Right hindlimb (tissue), 1 donor: ENCODE measurements around the gene THAP7.
"Not testable (repeated sequence)": the region's sequence is repeated elsewhere in the genome, so short reads cannot be mapped to it uniquely, and the experiment has no call there.

Experiments used
- DNase-seq: peaks from one replicate; pipeline ENCODE4 v3.0.0-alpha.2; 2018

THAP7 gene

DNA sequence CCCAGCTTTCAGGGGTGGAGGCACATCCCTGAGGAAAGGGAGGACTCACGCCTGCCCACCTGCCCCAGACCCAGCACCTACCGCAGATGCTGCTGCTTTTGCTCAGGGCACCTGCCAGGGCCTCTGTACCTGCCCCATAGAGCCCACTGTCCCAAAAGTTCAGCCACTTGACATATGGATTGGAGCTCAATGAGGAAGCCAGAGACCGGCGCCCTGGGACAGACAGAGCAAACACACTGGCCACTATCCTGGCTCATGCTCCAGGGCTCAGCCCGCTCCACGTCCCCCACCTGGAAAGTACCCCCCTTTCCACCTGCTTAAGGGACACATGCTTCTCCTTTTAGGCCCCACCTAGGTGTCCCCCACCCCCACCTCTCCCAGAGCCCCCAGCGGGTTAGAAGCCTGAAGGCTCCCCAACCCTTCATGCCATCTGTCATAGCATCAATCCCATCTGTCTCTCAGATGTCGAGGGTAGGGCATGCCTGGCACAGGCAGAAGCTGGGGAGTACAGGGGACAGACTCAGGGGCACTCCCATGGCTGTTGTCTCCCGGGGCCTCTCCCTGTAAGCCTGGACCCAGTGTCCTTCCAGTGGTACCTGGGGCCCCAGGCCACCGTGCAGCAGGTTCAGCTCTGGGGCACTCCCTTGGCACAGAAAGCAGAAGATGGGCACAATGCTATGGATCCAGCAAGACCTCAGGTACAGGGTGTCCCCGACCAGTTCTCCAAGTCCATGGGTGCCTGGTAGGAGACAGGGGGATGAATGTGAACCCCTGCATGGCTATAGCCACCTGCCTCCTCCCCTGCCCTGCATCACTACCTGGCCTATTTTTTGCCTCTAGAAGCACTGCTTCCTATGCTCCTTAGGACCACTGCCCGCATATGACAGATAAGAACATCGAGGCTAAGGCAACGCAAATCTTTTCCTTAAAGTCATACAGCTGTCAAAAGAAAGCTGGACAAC, 10.8 kb upstream of the THAP7 start:
- DNase-seq = no peak

DNA sequence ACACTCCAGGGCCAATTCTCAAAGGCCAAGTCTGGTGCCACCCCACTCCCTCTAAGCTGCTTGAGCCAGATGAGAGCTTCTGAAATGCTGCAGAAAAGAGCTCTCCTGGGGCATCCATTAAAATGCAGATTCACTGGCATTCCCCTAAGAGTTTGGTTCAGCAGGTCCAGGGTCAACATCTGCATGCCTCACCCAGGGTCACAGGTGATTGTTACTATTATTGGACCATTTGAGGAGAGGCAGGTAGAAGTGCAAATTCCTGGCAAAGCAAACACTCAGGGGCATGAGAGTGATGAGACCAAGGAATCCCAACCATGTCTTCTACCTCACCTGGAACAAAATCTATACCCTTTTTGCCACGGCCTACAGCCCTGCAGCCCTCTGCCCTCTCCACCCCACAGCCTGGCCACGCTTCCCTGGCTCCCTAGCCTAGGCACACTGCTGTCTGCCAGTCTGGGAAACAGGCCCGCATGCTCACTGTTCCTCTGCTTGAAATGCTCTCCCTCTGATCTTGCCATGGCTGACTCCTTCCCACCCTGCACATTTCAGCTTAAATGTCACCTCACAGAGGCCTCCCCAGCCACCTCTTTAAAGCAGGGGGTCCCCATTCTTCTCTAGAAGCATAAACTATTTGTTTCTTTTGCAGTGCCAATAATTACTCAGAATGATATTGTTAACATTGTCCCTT, 8.7 kb upstream of the THAP7 start:
- DNase-seq = no peak

DNA sequence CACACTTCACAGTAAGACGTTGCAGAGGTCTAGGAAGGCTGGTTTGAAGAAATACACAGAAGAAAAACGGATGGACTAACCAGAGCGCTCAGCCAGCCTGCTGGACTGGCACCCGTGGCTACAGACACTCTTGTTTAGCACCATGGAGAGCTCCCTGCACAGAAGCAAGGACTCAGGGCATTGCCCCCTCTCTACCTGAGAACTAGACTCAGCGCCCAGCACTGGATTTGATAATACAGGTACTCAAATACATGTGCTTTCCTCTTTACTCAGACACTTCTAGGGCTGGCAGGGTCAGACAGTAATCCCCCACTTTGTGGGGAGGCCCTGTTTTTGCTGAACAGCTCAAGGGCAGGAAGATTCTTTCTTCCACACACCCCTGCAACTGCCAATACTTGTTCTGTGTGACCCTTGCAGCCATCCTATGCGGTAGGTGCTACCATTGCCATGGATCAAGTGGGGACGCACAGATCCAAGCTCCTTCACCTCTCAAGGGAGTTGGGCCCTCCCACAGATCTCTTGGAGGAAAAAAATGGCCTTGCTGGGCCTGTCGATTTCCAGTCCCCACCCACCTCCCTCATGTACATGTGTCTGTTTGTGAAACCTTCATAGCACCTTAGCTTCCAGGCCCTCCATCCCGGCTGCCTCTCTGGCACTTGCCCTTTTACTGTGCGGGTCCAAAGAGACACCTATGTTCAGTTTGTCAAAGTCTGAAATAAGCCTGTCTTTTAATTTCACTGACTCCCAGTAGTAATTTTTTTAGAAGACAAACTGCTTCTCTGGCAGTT, 7.9 kb upstream of the THAP7 start:
- no peak for DNase-seq

DNA sequence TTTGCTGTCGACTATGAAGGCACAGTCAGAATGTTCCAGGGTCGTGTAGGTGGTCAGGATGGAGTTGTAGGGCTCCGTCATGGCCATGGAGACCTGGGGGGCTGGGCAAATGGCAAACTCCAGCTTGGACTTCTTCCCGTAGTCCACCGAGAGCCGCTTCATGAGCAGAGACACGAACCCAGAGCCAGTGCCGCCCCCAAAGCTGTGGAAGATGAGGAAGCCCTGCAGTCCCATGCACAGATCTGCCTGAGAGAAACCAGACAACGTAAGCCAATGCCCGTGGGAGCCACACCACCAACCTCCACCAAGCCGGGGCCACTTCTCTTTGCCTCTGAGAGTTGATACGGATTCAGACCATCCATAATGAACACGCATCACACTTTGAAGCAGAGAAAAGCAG, 7.3 kb upstream of the THAP7 start:
- DNase-seq = not testable (repeated sequence)

DNA sequence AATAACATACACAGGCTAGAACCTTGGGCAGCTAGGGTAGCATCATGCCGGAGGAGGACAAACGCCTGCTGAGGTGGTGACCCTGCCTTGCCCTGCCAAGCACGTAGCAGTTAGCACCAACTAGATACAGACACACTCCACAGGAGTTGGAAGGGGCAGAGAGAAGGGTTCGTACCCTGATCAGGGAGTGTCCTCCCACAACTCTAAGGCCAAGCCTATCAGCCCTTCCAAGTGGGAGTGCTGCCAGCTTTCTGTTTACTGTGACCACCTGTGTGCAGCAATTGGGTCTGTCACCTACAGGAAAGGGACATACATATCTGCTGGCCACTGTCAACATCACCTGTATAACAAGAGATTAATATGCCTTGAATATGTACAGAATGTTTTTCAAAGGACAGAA, 1.9 kb upstream of the THAP7 start:
- DNase-seq = no peak

DNA sequence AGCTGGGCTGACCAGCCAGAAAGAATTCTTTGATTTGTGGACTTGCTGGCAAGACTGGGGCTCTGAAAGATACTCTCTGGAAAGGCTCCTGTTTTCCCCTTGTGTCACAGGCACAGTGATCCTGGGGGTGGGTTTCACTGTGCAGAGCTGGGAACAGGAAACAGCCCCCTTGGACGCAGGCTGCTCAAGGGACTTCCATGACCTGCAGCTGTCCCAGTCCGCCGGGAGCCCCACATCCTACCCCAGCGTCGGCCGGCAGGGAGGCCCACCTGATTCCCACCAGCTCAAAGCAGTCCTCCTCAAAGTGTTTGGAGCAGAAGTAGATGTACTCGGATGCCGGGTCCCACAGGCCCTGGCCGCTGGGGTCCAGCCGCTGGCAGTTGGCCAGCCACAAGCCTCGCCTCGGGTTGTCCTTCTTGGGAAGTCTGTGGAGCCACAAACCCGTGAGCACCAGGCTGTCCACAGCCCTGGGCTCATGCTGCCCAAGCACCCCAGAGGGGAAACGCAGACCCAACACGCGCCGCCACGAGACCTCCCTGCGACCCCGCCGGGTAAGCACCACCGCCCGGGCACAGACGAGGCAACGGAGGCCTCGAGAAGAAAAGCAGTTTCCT, 824 bp downstream of the THAP7 start:
- DNase-seq = no peak

DNA sequence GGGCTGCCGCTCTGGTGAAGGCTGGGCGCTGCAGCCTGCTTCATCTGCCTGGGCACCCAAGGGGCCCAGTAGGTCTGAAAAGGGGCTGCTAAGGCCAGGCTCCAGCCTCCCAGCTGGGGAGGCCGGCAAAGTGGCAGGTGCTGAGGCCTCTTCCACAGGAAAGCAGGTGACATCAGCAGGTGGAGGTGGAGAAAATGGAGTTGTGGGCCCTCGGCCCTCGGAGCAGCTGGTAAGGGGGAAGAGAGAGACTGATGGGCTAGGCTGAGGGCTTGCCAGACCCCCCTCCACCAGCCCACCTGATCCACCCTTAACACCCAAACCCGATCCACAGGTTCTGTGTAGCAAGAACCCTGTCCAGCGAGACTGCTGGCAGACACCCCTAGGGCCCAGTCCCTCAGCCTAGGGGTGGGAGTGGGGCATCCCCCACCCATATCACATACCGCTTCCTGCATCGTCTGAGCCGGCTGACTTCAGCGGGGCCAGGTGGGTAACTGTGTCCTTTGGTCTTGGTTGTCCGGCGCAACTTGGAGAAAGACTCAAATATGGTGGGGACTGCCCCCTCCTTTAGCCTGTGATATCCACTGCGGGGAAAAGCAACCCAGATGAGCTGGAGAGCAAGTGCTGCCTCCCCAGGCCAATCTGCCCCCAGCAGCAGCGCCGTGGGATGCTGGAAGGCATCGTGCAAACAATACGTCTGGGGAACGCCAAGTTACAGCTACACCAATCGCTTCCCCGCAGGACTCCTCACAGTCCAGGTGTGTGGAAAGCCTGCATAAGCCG, 1.5 kb downstream of the THAP7 start:
- DNase-seq = no peak

DNA sequence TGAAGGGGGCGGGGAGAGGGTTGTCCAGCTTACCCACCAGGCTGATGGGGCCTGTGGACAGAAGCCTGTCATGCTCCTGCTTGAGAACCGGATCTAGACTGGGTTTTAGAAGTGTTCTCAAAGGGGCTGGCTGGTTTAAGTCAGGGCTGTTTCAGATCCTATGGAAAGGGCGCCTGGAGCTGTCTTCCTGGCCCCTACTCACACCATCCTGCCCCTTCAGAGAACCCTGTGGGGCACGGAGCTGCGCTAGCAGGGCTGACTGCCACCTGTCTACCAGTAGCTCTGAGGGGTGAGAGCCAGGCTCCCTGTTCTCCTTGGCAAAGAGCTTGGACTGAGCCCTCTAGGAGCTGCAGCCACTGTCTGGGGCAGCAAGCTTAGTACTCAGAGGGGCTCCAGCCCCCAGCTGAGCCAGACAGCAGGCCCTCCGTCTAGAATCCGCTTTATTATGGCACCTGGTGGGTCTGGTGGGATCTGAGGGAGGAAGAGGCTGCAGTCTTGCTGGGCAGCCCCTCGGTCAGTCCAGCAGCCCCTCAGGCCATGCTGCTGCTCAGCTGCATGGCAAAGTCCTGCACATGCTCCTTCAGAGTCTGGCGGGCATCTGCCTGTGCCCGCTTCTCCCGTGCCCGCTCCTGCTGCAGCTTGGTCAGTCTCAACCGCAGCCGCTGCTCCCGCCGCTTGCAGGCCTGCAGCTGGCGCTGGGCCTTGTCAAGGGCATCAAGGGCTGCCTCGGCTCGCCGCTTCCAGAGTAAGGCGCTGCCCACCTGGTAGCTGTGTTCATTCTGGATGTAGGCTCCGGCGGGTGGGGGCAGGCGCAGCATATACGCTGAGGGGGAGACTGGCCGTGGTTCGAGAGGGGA, 2.3 kb downstream of the THAP7 start:
- DNase-seq = no peak

DNA sequence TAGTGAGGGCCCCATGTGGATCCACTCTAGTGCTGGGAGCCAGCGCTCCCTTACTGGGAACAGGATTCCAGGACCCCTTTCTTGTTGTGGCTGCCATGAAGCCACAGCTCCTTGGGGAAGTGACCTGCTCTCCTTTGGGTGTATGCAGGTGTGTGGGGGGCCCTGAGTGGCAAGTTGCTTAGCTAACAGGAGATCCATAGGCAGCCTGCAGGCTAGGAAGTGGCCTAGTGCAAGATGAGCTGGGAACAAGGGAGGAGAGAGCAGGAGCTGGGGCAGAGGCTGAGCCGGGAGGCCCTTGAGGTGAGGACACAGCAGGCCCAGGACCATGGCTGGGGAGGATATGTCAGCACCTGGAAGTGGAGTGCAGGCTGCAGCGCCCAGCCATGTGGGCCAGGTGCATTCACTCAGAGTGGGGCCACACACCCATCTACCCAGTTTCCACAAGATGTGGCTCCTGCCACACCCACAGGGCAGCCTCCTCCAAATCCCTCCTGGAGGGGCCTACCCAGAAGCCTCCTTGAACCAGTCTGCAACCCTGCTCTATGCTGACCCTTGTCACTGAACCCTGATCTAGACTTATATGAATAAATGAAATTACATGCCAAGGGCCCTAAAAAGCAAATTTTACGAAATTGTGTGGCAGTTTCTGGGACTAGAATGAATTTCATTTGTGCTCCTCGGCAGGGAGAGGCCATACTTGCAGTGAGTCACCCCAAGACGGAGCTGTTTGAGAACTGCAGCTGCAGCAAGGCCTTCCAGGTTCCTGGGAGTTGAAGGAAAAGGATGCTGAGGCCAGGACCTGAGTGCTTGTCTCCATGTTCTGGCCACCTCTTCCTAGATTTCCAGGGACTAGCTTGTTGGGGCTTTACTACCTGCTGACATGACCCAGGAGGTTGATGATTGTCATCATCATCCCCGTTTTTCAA, 3.2 kb downstream of the THAP7 start:
- DNase-seq = no peak

DNA sequence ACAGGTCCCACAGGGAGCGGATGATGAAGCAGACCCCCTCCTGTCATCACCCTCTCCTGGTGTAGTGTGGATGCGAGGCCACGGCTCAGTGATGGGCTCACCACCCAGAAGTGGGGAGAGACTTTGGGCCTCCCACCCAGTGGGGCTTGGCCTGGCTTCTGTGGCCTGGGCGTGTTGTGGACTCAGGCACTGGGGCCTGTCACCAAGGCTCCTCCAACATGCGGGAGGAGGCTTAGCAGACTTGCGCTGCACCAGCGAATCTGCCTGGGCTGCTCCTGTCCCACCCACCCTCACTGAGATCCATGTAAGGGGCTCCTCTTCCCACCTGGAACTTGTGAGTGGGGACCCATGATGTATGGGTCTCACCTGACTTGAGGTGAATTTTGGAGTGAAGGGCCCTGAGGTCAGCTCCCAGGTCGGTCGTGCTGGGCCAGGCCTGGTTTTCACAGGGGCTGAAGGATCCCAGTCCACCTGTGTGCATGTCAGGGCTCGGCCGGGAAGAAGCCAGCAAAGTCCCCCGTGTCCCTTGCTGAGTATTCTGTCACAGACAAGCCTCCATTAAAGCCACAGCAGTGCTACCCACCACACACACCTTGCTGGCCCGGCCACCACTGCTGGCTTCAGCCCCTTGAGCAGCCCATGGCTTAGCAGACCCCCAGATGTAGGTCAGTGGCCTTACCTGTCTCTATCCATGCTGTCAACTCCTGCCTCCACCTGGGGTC, 4.2 kb downstream of the THAP7 start:
- DNase-seq = no peak

DNA sequence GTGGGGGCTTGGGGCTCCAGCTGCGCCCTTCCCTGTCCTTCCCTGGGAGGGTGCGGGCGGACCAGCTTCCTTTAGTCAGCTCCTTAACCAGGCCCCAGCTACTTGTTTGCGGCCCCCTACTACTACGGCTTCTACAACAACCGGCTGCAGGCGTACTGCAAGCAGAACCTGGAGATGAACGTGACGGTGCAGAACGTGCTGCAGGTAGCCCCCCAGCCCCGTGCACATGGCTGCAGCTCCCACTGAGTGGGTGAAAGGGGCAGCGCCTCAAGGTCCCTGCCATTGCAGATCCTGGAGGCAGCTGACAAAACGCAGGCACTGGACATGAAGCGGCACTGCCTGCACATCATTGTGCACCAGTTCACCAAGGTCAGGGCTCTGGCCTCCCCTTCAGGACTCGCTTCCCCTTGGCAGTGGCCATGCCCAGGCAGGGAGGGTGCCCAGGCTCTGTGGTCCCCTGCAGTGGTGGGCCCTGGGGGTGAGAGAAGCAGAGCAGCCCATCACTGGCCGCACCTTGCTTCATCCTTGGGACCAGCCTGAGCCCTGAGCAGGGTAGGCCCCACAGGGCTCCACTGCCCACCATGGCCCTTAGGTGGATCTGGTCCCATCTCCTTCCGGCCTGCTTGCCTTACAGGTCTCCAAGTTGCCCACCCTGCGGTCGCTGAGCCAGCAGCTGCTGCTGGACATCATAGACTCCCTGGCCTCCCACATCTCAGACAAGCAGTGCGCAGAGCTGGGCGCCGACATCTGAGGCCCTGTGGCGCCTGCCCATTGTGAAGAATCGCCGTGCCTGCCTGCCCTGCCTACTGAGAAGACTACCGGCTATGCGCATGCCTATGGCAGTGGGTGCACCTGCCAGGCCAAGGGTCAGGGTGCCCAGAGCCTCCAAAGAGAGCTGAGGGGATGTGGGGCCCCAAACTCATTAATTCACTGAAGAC, 5.1 kb downstream of the THAP7 start:
- no peak for DNase-seq

DNA sequence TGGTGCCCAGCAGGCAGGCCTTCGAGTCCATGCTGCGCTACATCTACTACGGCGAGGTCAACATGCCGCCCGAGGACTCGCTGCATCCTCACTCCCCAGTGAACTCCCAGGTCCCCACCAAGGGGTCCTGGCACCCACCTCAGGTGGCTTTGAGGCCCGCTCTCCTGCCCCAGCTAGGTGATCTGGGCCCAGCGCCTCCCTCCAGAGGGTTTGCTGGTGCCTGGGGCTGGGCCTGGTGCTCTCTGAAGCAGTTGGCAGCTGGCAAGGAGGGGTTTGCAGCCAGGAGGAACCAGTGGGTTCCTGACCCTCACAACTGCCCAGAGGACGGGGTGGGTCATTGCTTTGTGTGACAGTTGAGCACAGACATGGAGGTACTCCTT, 5.9 kb downstream of the THAP7 start:
- no peak for DNase-seq

DNA sequence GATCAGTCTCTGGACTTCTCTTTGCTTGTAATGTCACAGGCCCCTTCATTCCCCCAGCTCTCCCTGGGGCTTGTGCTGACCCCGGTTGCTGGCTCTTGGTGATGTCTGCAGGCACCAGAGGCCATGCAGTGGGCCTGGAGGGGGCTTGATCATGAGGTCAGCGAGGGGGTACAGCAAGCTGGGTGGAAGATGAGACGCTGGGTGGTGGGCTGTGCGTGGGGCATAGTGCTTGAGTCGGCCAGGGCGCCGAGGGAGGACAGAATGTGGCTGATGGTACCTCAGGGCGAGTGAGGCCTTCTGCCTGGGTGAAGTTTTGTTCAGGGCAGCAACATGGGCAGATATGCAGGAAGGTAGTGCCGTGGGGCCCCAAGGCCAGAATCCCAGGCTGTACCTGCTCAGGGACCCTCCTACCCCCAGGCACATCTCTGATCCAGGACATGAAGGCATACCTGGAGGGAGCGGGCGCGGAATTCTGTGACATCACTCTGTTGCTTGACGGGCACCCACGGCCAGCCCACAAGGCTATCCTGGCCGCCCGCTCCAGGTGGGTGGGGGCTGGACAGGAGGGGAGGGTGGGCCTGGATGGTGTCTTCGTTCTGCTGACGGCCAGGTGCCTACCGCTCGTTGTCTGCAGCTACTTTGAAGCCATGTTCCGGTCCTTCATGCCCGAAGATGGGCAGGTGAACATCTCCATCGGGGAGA, 6.4 kb downstream of the THAP7 start:
- DNase-seq = no peak

DNA sequence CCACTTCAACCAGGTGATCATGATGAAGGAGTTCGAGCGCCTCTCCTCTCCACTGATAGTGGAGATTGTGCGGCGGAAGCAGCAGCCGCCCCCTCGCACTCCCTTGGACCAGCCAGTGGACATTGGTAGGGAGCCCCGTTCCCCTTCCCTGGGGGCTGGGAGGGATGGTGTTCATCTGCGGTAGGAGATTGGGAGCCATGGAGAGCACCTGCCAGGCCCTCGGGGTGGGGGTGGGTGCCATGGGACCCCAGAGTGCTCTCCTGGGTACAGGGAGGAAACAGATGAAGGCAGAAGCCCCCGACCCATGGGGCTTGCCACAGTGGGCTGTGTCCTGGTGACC, 7.0 kb downstream of the THAP7 start:
- no peak for DNase-seq

DNA sequence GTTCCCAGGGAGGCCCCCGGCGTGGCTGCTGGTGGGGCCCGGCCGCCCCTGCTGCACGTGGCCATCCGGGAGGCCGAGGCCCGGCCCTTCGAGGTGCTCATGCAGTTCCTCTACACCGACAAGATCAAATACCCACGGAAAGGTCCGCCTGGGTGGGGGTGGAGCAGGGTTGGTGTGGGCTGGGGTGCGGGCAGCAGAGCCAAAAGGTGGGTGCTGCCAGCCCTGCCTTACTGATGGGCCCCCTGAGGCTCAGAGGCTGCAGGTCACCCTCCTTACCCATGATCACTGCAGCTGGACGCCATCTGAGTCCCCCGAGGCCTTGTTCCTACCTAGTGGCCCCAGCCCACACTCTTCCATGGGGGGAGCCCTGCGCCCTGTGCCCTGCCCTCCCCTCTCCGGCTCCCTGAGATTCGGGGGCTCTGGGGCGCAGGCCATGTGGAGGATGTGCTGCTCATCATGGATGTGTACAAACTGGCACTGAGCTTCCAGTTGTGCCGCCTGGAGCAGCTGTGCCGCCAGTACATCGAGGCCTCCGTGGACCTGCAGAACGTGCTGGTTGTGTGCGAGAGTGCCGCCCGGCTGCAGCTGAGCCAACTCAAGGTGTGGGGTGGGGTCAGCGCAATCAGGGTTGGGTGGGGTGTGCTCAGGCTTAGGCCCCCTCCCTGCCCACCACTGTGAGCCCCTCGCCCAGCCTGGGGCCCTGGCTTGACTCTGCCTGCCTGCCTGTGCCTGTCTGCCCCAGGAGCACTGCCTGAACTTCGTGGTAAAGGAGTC, 7.6 kb downstream of the THAP7 start:
- DNase-seq = no peak

DNA sequence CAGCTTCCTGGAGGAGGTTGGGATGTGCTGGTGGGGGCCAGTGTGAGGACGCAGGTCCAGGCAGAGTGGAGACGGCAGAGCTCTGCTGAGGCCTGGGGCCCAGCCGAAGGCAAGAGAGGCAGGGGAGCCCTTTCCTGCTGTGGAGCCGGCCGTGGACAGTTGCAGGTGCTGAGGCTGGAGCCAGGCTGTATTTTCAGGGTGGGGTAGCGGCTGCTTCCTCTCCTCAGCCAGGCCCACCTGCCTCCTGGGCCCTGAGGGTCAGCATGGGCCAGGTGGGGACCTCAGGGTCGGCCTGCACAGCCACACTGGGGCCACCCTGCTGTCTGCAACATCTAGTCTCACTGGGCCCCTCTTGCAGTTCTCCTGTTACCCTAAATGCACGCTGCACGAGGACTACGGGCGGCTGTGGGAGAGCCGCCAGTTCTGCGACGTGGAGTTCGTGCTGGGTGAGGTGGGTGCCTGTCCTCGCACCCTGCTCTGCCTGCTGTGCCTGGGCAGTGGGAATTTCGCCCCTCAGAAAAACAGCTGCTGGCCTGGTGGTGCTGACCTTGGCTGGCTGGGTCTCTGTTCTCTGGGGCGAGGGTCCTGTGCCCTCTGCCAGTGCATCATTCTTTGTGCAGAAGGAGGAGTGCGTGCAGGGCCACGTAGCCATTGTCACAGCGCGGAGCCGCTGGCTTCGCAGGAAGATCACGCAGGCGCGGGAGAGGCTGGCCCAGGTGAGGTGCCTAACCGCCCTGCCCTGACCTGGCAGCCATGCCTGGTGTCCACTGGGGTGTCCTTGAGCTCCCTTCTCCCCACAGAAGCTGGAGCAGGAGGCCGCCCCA, 8.4 kb downstream of the THAP7 start:
- no peak for DNase-seq
